ENCODE data around the gene PARVB.
"Not testable (repeated sequence)": the region's sequence is repeated elsewhere in the genome, so short reads cannot be mapped to it uniquely, and the experiment has no call there.

PARVB gene

DNA sequence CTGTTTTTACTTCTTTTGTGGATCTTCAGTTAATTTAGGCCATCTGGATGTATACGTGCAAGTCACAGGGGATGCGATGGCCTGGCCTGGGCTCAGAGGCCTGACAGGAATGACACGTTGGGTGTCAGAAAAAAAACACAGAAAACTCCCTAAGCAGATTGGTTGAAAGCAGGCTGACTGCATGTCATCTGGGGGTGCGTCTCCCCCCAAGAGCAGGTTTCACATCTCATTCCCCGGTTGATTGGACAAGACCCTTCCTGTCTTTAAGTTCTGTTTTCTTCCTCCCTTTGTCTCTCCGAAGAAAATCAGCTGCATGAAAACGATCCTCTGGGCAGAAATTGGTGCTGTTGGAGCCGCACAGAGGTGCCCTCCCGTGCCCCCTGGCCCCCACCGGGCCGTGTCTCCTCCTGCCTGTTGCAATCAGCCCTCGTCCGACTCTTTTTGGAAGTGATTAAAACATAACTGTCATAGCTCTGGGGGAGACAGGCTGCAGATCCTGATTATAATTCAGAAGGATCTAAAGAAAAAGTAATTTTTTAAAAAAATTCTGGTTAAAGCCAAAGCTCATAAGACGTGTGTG, 84.8 kb downstream of the PARVB start:
- TF ChIP-seq, protein P1, sequence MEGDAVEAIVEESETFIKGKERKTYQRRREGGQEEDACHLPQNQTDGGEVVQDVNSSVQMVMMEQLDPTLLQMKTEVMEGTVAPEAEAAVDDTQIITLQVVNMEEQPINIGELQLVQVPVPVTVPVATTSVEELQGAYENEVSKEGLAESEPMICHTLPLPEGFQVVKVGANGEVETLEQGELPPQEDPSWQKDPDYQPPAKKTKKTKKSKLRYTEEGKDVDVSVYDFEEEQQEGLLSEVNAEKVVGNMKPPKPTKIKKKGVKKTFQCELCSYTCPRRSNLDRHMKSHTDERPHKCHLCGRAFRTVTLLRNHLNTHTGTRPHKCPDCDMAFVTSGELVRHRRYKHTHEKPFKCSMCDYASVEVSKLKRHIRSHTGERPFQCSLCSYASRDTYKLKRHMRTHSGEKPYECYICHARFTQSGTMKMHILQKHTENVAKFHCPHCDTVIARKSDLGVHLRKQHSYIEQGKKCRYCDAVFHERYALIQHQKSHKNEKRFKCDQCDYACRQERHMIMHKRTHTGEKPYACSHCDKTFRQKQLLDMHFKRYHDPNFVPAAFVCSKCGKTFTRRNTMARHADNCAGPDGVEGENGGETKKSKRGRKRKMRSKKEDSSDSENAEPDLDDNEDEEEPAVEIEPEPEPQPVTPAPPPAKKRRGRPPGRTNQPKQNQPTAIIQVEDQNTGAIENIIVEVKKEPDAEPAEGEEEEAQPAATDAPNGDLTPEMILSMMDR (IDR thresholded peaks at IDR 0.05; ENCODE audit: low read depth, low read length) = no peak
- DNase-seq (ENCODE audit: low read depth, low spot score) = no peak
- in situ Hi-C loops (cut with HindIII; ENCODE audit: low sequenced_read_pairs) = no loop called here

DNA sequence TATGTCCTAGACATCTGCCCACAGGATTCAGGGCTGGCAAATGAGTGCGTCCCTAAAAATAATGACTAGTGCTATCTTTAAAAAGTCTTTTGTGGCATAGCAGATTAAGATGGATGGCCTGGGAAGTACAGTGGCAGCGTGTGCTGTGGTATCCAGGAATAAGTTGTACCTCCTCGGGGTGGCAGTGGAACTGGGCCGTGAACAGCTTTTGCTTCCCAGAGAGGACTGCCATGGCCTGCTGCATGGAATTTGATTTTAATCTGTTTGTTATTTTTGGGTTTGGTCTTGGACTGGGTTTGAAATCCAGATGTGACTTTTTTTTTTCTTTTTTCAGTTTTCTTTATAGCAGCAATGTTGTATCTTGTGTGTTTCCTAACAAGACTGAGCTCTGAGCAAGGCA, 85.3 kb downstream of the PARVB start:
- TF ChIP-seq, protein P1 (IDR thresholded peaks at IDR 0.05; ENCODE audit: low read depth, low read length) = no peak
- no peak for DNase-seq (ENCODE audit: low read depth, low spot score)
- no peak overlapping the region for H3K4me3 ChIP-seq (ENCODE audit: low read depth, low read length)
- in situ Hi-C loops (cut with HindIII; ENCODE audit: low sequenced_read_pairs) = no loop called here

More for the DNA sequence above, 84.8 kb downstream of the PARVB start:
- H3K4me3 ChIP-seq (ENCODE audit: low read depth, low read length) = no peak overlapping the region

DNA sequence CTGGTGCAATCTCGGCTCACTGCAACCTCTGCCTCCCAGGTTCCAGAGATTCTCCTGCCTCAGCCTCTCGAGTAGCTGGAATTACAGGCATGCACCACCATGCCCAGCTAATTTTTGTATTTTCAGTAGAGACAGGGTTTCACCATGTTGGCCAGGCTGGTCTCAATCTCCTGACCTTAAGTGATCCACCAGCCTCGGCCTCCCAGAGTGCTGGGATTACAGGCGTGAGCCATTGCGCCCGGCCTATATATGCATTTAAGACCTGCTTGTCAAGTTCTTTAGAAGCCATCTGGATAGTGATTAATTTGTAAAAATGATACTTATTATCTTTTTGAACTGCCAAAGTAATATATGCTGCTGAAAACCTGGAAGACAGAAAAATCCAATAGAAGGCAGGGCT, 86.6 kb downstream of the PARVB start:
- DNase-seq (ENCODE audit: low read depth, low spot score); H3K4me3 ChIP-seq (ENCODE audit: low read depth, low read length); in situ Hi-C loops (cut with HindIII; ENCODE audit: low sequenced_read_pairs): not testable (repeated sequence)

DNA sequence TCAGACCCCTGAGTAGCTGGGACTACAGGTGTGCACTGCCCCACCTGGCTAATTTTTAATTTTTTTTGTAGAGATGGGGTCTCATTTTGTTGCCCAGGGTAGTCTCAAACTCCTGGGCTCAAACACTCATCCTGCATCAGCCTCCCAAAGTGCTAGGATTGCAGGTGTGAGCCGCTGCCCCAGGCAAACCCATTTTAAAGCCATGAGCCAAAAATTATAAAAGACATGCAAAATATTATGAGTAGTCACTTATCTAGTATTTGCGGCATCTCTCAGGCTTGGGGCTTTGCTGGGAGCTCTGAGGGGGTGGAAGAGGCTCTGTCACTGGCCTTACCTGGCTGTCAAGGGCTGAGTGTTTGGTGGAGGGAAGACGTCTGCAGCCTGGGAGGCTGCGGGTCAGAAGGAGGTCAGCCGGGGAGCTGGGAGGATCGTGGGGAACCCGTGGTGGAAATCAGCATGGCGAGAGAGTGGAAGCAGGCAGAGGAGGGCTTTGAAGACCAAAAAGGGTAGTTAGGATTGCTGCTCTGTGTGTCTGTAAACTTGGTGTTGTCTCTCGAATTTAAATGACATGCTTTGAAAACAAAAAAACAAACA, 87.6 kb downstream of the PARVB start:
- in situ Hi-C loops (cut with HindIII; ENCODE audit: low sequenced_read_pairs) = no loop called here
- no peak for DNase-seq (ENCODE audit: low read depth, low spot score)
- TF ChIP-seq, protein P1 (IDR thresholded peaks at IDR 0.05; ENCODE audit: low read depth, low read length) = no peak
- H3K4me3 ChIP-seq (ENCODE audit: low read depth, low read length) = no peak overlapping the region

DNA sequence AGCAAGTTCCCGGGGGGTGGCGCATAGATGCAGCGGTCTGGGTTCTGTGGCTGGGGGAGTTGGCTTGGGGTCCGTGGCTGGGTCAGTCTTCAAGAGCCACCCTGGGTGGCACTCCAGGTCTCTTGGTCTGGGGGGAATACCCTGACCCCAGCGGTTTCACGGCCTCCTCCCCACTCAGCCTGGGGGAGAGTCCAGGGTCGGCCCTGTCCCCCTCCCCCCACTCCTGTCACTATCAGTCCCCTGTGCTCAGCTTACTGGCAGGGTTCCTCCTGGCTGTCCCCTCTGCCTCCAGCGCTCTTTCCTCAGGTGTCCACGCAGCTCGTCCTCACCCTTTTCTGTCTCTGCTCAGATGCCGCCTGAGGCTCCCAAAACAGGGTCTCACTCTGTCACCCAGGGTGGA, 88.1 kb downstream of the PARVB start:
- no peak for DNase-seq (ENCODE audit: low read depth, low spot score)
- in situ Hi-C loops (cut with HindIII; ENCODE audit: low sequenced_read_pairs) = no loop called here
- no peak overlapping the region for H3K4me3 ChIP-seq (ENCODE audit: low read depth, low read length)
- TF ChIP-seq, protein P1 (IDR thresholded peaks at IDR 0.05; ENCODE audit: low read depth, low read length) = no peak

DNA sequence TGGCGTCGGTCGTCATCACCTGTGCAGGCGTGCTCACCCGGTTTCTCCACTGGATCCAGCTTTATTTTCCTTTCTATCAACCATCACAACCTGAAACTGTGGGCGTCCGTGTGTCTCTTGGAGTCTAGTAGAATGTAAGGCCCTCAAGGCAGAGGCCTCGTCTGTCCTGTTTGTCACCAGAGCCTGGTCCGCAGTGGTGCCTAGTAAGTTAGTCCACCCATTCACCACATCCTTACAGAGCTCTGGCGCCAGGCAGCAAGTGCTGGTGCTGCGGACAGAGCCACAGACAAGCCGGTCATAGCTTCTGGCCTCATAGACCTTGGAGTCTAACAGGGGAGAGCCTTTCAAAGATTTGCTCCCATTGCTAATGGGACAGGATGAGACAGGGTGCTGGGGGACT, 92.2 kb downstream of the PARVB start:
- in situ Hi-C loops (cut with HindIII; ENCODE audit: low sequenced_read_pairs) = no loop called here

More for the DNA sequence above, 92.2 kb downstream of the PARVB start:
- DNase-seq (ENCODE audit: low read depth, low spot score) = no peak
- TF ChIP-seq, protein P1 (IDR thresholded peaks at IDR 0.05; ENCODE audit: low read depth, low read length) = no peak
- no peak overlapping the region for H3K4me3 ChIP-seq (ENCODE audit: low read depth, low read length)

Measured in astrocyte of the spinal cord (primary cell).